ENCODE results near the gene SYTL1. TPM values are rescaled to one million over a fixed set of nuclear protein-coding genes. Genes with fewer than 3 reads are reported as not detected.

The SYTL1 gene
- total and polyA plus RNA-seq, 9 of the 15 experiments (the other 6 are each of a cell fraction or from before 2014, with no cell fraction given) = 0.04 to 9.3 (median 1.7) TPM

- peak; percentile 9; the same call in 1 of the 2 replicates for TF ChIP-seq PHF8 (IDR thresholded peaks at IDR 0.05; ENCODE audit: borderline replicate concordance, low read length)
- 0 out of 2 replicates have a peak, but pooled peaks have one; percentile 50 for TF ChIP-seq ZC3H4 (CRISPR knock-in tag; IDR thresholded peaks at IDR 0.05; ENCODE audit: borderline replicate concordance)
- TF ChIP-seq ZNF311 (CRISPR knock-in tag; IDR thresholded peaks at IDR 0.05) = no peak
- no peak for TF ChIP-seq JUND (IDR thresholded peaks at IDR 0.05; ENCODE audit: borderline replicate concordance, low read depth, low read length)
- TF ChIP-seq JUND (tag; IDR thresholded peaks at IDR 0.05; ENCODE audit: borderline replicate concordance, low read depth, low read length) = no peak
- peak; percentile 13; the same call in 1 of the 2 replicates for TF ChIP-seq RBFOX2 (IDR thresholded peaks at IDR 0.05; ENCODE audit: low read depth, low read length)
- TF ChIP-seq SMARCE1 (IDR thresholded peaks at IDR 0.05) = no peak
- TF ChIP-seq, protein P1, sequence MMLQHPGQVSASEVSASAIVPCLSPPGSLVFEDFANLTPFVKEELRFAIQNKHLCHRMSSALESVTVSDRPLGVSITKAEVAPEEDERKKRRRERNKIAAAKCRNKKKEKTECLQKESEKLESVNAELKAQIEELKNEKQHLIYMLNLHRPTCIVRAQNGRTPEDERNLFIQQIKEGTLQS (IDR thresholded peaks at IDR 0.05) = no peak
- TF ChIP-seq, protein P1 (CRISPR knock-in tag; conservative IDR thresholded peaks at IDR 0.05) = no peak
Observed at GRCh38 chr1:27349784-27350662, 8.2 kb downstream of the SYTL1 start (continued).

Measured in K562 (cell line).